ENCODE data around the gene DPH5.

Gene DPH5

GRCh38 chr1:101059945-101060542 is 34.5 kb upstream of the DPH5 start:
- Histone ChIP-seq H3K4me3 (ENCODE audit: low read length) (no peak overlapping the region), H3K27ac (ENCODE audit: low read length) (no peak overlapping the region), H3K9me3 (ENCODE audit: insufficient read depth, low read length) (no peaks in the 10 kb centered on the region)

GRCh38 chr1:101055623-101056022 is 30.0 kb upstream of the DPH5 start:
- H3K27me3 ChIP-seq (ENCODE audit: low read depth, low read length): no peaks in the 10 kb centered on the region
- H2AFZ ChIP-seq (ENCODE audit: low read depth, low read length): no peak overlapping the region
- peaks cover 36% of the 10 kb centered on the region for H3K4me1 ChIP-seq (ENCODE audit: low read length)
- TF ChIP-seq CTCF (IDR thresholded peaks at IDR 0.05; ENCODE audit: low read depth, low read length) (no peak), EZH2phosphoT487 (IDR thresholded peaks at IDR 0.05; ENCODE audit: low read depth) (no peak)
- H3K4me3 ChIP-seq (ENCODE audit: low read length): no peak overlapping the region
- H3K36me3 ChIP-seq (replicated peaks; ENCODE audit: low read depth, low read length): peaks cover 16% of the 10 kb centered on the region
- no peak overlapping the region for H3K27ac ChIP-seq (ENCODE audit: low read length)
- H3K79me2 ChIP-seq (ENCODE audit: low read length): no peaks in the 10 kb centered on the region
- H4K20me1 ChIP-seq (ENCODE audit: insufficient read depth, low read length): no peaks in the 10 kb centered on the region
- H3K9ac ChIP-seq (ENCODE audit: low read length): no peak overlapping the region
- H3K9me3 ChIP-seq (ENCODE audit: insufficient read depth, low read length): no peaks in the 10 kb centered on the region
- no peak overlapping the region for H3K4me2 ChIP-seq (ENCODE audit: low read length)

More at GRCh38 chr1:101059945-101060542, 34.5 kb upstream of the DPH5 start:
- Histone ChIP-seq H3K27me3 (ENCODE audit: low read depth, low read length) (no peaks in the 10 kb centered on the region), H3K4me1 (ENCODE audit: low read length) (peaks cover 46% of the 10 kb centered on the region), H3K36me3 (replicated peaks; ENCODE audit: low read depth, low read length) (peaks cover 10% of the 10 kb centered on the region), H3K79me2 (ENCODE audit: low read length) (no peaks in the 10 kb centered on the region), H3K9ac (ENCODE audit: low read length) (no peak overlapping the region), H4K20me1 (ENCODE audit: insufficient read depth, low read length) (no peaks in the 10 kb centered on the region), H3K4me2 (ENCODE audit: low read length) (no peak overlapping the region), H2AFZ (ENCODE audit: low read depth, low read length) (no peak overlapping the region)
- no peak for TF ChIP-seq CTCF (IDR thresholded peaks at IDR 0.05; ENCODE audit: low read depth, low read length)

DNA sequence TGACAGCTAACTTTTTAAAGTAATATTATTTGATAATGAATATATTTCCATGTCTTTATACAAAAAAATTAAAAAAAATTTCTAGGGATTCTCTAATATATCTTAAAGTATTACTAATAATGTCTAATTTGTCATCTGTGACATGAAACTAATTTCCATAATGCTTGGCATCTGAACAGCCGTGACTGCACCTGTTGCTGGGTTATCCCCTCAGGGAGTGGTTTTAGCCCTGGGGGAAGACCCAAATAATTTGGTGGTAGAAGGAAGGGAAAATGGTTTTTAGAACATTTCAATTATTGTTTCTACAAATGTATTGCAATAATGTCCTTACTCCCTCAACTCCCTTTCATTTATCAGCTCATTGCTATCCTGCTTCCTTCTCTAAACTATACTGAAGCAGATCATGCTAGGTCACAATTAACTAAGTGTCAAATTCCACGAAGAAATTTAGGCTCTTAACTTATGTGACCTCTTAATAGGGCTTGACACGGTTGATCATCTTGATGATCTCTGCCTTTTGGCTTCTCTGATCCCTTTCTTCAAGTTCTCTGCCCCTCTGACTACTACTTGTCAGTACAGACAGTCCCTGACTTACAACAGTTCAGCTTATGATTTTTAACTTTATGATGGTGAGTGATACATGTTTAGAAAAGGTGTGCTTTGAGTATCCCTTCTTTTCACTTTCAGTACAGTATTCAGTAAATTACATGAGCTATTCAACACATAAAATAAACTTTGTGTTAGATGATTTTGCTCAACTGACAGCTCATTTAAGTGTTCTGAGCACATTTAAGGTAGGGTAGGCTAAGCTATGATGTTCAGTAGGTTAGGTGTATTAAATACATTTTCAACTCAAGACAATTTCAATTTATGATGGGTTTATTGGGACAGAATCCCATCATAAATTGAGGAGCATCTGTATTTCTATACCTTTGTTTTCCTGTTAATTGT is 26.4 kb upstream of the DPH5 start:
- Histone ChIP-seq H3K36me3 (replicated peaks; ENCODE audit: low read depth, low read length) (peaks cover 6% of the 10 kb centered on the region), H3K27ac (ENCODE audit: low read length) (peak overlapping the region; percentile 98), H3K4me2 (ENCODE audit: low read length) (peak overlapping the region; percentile 95), H3K9ac (ENCODE audit: low read length) (peak overlapping the region; percentile 66), H2AFZ (ENCODE audit: low read depth, low read length) (no peak overlapping the region), H3K9me3 (ENCODE audit: insufficient read depth, low read length) (no peaks in the 10 kb centered on the region), H3K27me3 (ENCODE audit: low read depth, low read length) (no peaks in the 10 kb centered on the region), H3K4me3 (ENCODE audit: low read length) (peak overlapping the region; percentile 75), H3K4me1 (ENCODE audit: low read length) (peaks cover 43% of the 10 kb centered on the region), H3K79me2 (ENCODE audit: low read length) (no peaks in the 10 kb centered on the region), H4K20me1 (ENCODE audit: insufficient read depth, low read length) (no peaks in the 10 kb centered on the region)
- TF ChIP-seq CTCF (IDR thresholded peaks at IDR 0.05; ENCODE audit: low read depth, low read length) (no peak), EZH2phosphoT487 (IDR thresholded peaks at IDR 0.05; ENCODE audit: low read depth) (no peak)

- H3K9ac ChIP-seq (ENCODE audit: low read length): no peak overlapping the region
- H2AFZ ChIP-seq (ENCODE audit: low read depth, low read length): no peak overlapping the region
- H3K4me3 ChIP-seq (ENCODE audit: low read length): no peak overlapping the region
- TF ChIP-seq EZH2phosphoT487 (IDR thresholded peaks at IDR 0.05; ENCODE audit: low read depth) (no peak), CTCF (IDR thresholded peaks at IDR 0.05; ENCODE audit: low read depth, low read length) (no peak)
- H3K79me2 ChIP-seq (ENCODE audit: low read length): no peaks in the 10 kb centered on the region
- no peaks in the 10 kb centered on the region for H3K9me3 ChIP-seq (ENCODE audit: insufficient read depth, low read length)
- H4K20me1 ChIP-seq (ENCODE audit: insufficient read depth, low read length): no peaks in the 10 kb centered on the region
- H3K27me3 ChIP-seq (ENCODE audit: low read depth, low read length): no peaks in the 10 kb centered on the region
- H3K4me1 ChIP-seq (ENCODE audit: low read length): peaks cover 43% of the 10 kb centered on the region
- H3K4me2 ChIP-seq (ENCODE audit: low read length): 0 out of 2 replicates have a peak overlapping the region, but pooled peaks have one; percentile 36
- peaks cover 6% of the 10 kb centered on the region for H3K36me3 ChIP-seq (replicated peaks; ENCODE audit: low read depth, low read length)
- H3K27ac ChIP-seq (ENCODE audit: low read length): no peak overlapping the region
Measured at GRCh38 chr1:101050869-101051268, 25.3 kb upstream of the DPH5 start.
